H1 (cell line): ENCODE results near the gene OMP. TPM values are rescaled to one million over a fixed set of nuclear protein-coding genes. Genes with fewer than 3 reads are reported as not detected.

ENCODE experiments used
- CTCF ChIA-PET: fragments of 300-600 bp; sonication (Branson Sonifier 250); formaldehyde crosslinking; loops from one replicate; lab custom pipeline; 2021; ENCODE audit not compliant: partially characterized antibody; lab: Charles Lee
- POLR2A ChIA-PET: fragments of 300-600 bp; sonication (Branson Sonifier 250); formaldehyde crosslinking; loops from one replicate; lab custom pipeline; 2021; ENCODE audit warnings: inconsistent platforms; ENCODE audit not compliant: partially characterized antibody; lab: Charles Lee
- DNase-seq, 2 experiments: peaks; one replicate each; pipeline versions ENCODE4 v3.0.0 to v3.0.0-alpha.2; 2010 to 2022; ENCODE audit warnings: low spot score in 2 of 2, low read depth in 1 of 2, mixed read lengths in 1 of 2
- FAIRE-seq: peaks from 2 replicates; lab custom pipeline; 2011; peaks lifted over from hg19 to GRCh38; lab: Jason Lieb, UNC
- H2AFZ ChIP-seq: 2 replicates; pipeline ENCODE4 v1.8.1; 2012; ENCODE audit warnings: low read length, inconsistent platforms
- H2AK5ac ChIP-seq: 2 replicates; pipeline ENCODE4 v1.6.1; 2013; ENCODE audit warnings: low read depth, low read length
- H2BK120ac ChIP-seq: replicated peaks from 2 replicates; pipeline ENCODE3; 2013; ENCODE audit warnings: low read depth, low read length, inconsistent platforms
- H2BK12ac ChIP-seq: 2 replicates; pipeline ENCODE4 v1.6.1; 2013; ENCODE audit warnings: low read depth, low read length
- H2BK15ac ChIP-seq: 2 replicates; pipeline ENCODE4 v1.6.1; 2013; ENCODE audit warnings: low read length
- H2BK20ac ChIP-seq: 2 replicates; pipeline ENCODE4 v1.6.1; 2013; ENCODE audit warnings: low read length
- H2BK5ac ChIP-seq: 2 replicates; pipeline ENCODE4 v1.6.1; 2013; ENCODE audit warnings: low read depth, low read length
- H3K14ac ChIP-seq: 2 replicates; pipeline ENCODE4 v1.6.1; 2013; ENCODE audit warnings: inconsistent platforms; ENCODE audit not compliant: insufficient read length
- H3K18ac ChIP-seq: 2 replicates; pipeline ENCODE4 v1.6.1; 2013; ENCODE audit warnings: low read length; ENCODE audit errors: extremely low read depth
- H3K23ac ChIP-seq: 2 replicates; pipeline ENCODE4 v1.6.1; 2013; ENCODE audit warnings: inconsistent platforms; ENCODE audit not compliant: insufficient read length
- H3K23me2 ChIP-seq: 2 replicates; pipeline ENCODE4 v1.6.1; 2013; ENCODE audit warnings: low read depth, low read length
- H3K27ac ChIP-seq: 2 replicates; pipeline ENCODE4 v1.6.1; 2011; ENCODE audit warnings: low read depth, low read length, inconsistent platforms
- H3K27me3 ChIP-seq, 4 experiments: replicated peaks in 1 of 4; 1 replicate in 1 of 4; 2 replicates in 3 of 4; pipeline versions ENCODE4 v1.6.1 to v1.8.1; 2011 to 2013; ENCODE audit warnings: low read length in 3 of 4, mild to moderate bottlenecking in 3 of 4, inconsistent platforms in 2 of 4, mixed read lengths in 2 of 4, moderate library complexity in 1 of 4; ENCODE audit not compliant: control insufficient read depth in 3 of 4, insufficient read depth in 3 of 4; ENCODE audit errors: extremely low read depth in 1 of 4
- H3K36me3 ChIP-seq, 4 experiments: 2 replicates each; pipeline versions ENCODE4 v1.6.1 to v1.8.1; 2011 to 2013; ENCODE audit warnings: mild to moderate bottlenecking in 4 of 4, low read length in 3 of 4, moderate library complexity in 2 of 4, control low read depth in 1 of 4, inconsistent platforms in 1 of 4; ENCODE audit not compliant: insufficient read depth in 4 of 4, control insufficient read depth in 2 of 4
- H3K4ac ChIP-seq: replicated peaks from 2 replicates; pipeline ENCODE3; 2013; ENCODE audit warnings: low read length, low read depth, mixed read lengths, inconsistent platforms; ENCODE audit not compliant: insufficient read length
- H3K4me1 ChIP-seq, 4 experiments: replicated peaks in 1 of 4; 1 replicate in 1 of 4; 2 replicates in 3 of 4; pipeline versions ENCODE4 v1.6.1 to v1.8.1; 2011 to 2013; ENCODE audit warnings: low read length in 3 of 4, inconsistent platforms in 2 of 4, mixed read lengths in 1 of 4; ENCODE audit not compliant: insufficient read depth in 4 of 4, control insufficient read depth in 3 of 4
- H3K4me2 ChIP-seq, 2 experiments: 2 replicates each; pipeline versions ENCODE4 v1.6.1 to v1.8.1; 2011 to 2013; ENCODE audit warnings: low read depth in 2 of 2, low read length in 2 of 2, control low read depth in 1 of 2, inconsistent platforms in 1 of 2, mild to moderate bottlenecking in 1 of 2; ENCODE audit not compliant: insufficient read depth in 1 of 2
- H3K4me3 ChIP-seq, 4 experiments: fragments of 200-600, 300-600 bp in 1 of 4; sonication (generic), shearing (Covaris generic), sonication (Bioruptor Twin) in 1 of 4; 2 replicates each; pipeline versions ENCODE4 v1.5.1 to v1.8.1; 2011 to 2016; ENCODE audit warnings: low read length in 4 of 4, low read depth in 3 of 4, control low read depth in 2 of 4, inconsistent platforms in 2 of 4, mild to moderate bottlenecking in 2 of 4, mixed read lengths in 1 of 4, moderate library complexity in 1 of 4; ENCODE audit not compliant: insufficient read depth in 2 of 4; ENCODE audit errors: extremely low read depth in 1 of 4
- H3K56ac ChIP-seq: replicated peaks from 2 replicates; pipeline ENCODE3; 2013; ENCODE audit warnings: low read depth, mild to moderate bottlenecking, mixed read lengths, low read length, inconsistent platforms; ENCODE audit not compliant: insufficient read length
- H3K79me1 ChIP-seq: 2 replicates; pipeline ENCODE4 v1.6.1; 2013; ENCODE audit warnings: low read depth, low read length, control low read depth
- H3K79me2 ChIP-seq, 2 experiments: 2 replicates each; pipeline versions ENCODE4 v1.6.1 to v1.8.1; 2012 to 2013; ENCODE audit warnings: low read length in 2 of 2, mild to moderate bottlenecking in 2 of 2, inconsistent platforms in 1 of 2; ENCODE audit not compliant: insufficient read depth in 2 of 2, control insufficient read depth in 1 of 2
- H3K9ac ChIP-seq, 4 experiments: replicated peaks in 1 of 4; 1 replicate in 1 of 4; 2 replicates in 3 of 4; pipeline versions ENCODE4 v1.6.1 to v1.8.1; 2011 to 2013; ENCODE audit warnings: low read depth in 3 of 4, low read length in 3 of 4, control low read depth in 2 of 4, mild to moderate bottlenecking in 2 of 4, moderate library complexity in 2 of 4, inconsistent platforms in 1 of 4; ENCODE audit errors: extremely low read depth in 1 of 4
- H3K9me3 ChIP-seq, 2 experiments: 2 replicates each; pipeline versions ENCODE4 v1.6.1 to v1.8.1; 2012 to 2013; ENCODE audit warnings: mild to moderate bottlenecking in 2 of 2, moderate library complexity in 2 of 2, control low read depth in 1 of 2, inconsistent platforms in 1 of 2, low read depth in 1 of 2, low read length in 1 of 2, mixed read lengths in 1 of 2; ENCODE audit not compliant: insufficient read depth in 2 of 2
- H4K20me1 ChIP-seq, 2 experiments: replicated peaks in 1 of 2; 2 replicates each; pipeline versions ENCODE3 to v1.8.1; 2011 to 2013; ENCODE audit warnings: inconsistent platforms in 2 of 2, low read length in 2 of 2, mild to moderate bottlenecking in 1 of 2; ENCODE audit not compliant: insufficient read depth in 2 of 2, control insufficient read depth in 1 of 2
- H4K5ac ChIP-seq: 2 replicates; pipeline ENCODE4 v1.6.1; 2013; ENCODE audit warnings: low read length, low read depth, mixed read lengths, inconsistent platforms; ENCODE audit not compliant: insufficient read length
- H4K8ac ChIP-seq: 2 replicates; pipeline ENCODE4 v1.8.0; 2013; ENCODE audit warnings: mild to moderate bottlenecking, moderate library complexity, low read length, inconsistent platforms; ENCODE audit not compliant: insufficient read depth; ENCODE audit errors: extremely low read depth
- H4K91ac ChIP-seq: replicated peaks from 2 replicates; pipeline ENCODE3; 2013; ENCODE audit warnings: low read length, mixed read lengths, inconsistent platforms; ENCODE audit not compliant: insufficient read length
- BCL11A ChIP-seq, 2 experiments: IDR thresholded peaks; one replicate each; pipeline ENCODE4 v1.6.1; 2011; ENCODE audit warnings: low read depth in 2 of 2, low read length in 2 of 2, mild to moderate bottlenecking in 2 of 2
- FOSL1 ChIP-seq: IDR thresholded peaks from 2 replicates; pipeline ENCODE4 v1.6.1; 2011; ENCODE audit warnings: mild to moderate bottlenecking, low read depth, low read length, moderate library complexity; ENCODE audit not compliant: insufficient read depth
- KDM5A ChIP-seq: fragments of 200-600 bp; IDR thresholded peaks from 2 replicates; pipeline ENCODE4 v1.7.1; 2012; ENCODE audit warnings: mild to moderate bottlenecking, low read length, inconsistent platforms, mixed read lengths
- MAFK ChIP-seq: IDR thresholded peaks from 2 replicates; pipeline ENCODE4 v1.6.1; 2012; ENCODE audit warnings: low read depth, mild to moderate bottlenecking, improper control_type of control experiment, low read length
- POLR2AphosphoS5 ChIP-seq: IDR thresholded peaks from 2 replicates; pipeline ENCODE4 v1.6.1; 2011; ENCODE audit warnings: low read depth, low read length
- RXRA ChIP-seq: IDR thresholded peaks from 2 replicates; pipeline ENCODE4 v1.6.1; 2011; ENCODE audit warnings: low read depth, mild to moderate bottlenecking, low read length, moderate library complexity; ENCODE audit not compliant: insufficient read depth
- whole genome bisulfite sequencing, 2 experiments: shearing (Covaris generic) in 1 of 2; methylation state at CpG; one replicate each; pipeline versions ENCODE4 v1.1.6 to v1.1.7; 2013 to 2015; ENCODE audit warnings: low lambda C conversion rate in 2 of 2, mixed read lengths in 2 of 2, inconsistent platforms in 1 of 2, low coverage in 1 of 2, missing lambda C conversion rate in 1 of 2; ENCODE audit not compliant: insufficient replicate concordance in 2 of 2, insufficient coverage in 1 of 2, insufficient read length in 1 of 2; ENCODE audit errors: extremely low coverage in 1 of 2, missing lambda C conversion rate in 1 of 2; 5-methylcytosine and 5-hydroxymethylcytosine counted together
- polyA plus RNA-seq, 7 experiments: library from polyadenylated mRNA; depleted of rRNA in 3 of 7; stranded (reverse) in 5 of 7; unstranded in 2 of 7; fragments of >200 nt in 5 of 7; fragments of 200-250 nt in 2 of 7; gene quantifications; 1 replicate in 5 of 7; 2 replicates in 1 of 7; 4 replicates in 1 of 7; pipeline versions ENCODE4 v1.2.1 to v1.2.3, GENCODE V29; 2011 to 2013; ENCODE audit warnings: missing spikeins in 2 of 7, mixed read lengths in 2 of 7
- total RNA-seq: library from RNA; stranded (reverse); fragmentation: NEBNext Ultra II Directional; extraction: Animal tissue kit (Norgen Biotek cat#: 25700); gene quantifications from 2 replicates; pipeline ENCODE4 v1.2.1, GENCODE V29; 2021
- TF ChIP-seq, protein P1 (sequence below): IDR thresholded peaks from 2 replicates; pipeline ENCODE4 v1.6.1; 2012; ENCODE audit warnings: low read length, inconsistent platforms
- TF ChIP-seq, protein P2 (sequence below): IDR thresholded peaks from 2 replicates; pipeline ENCODE4 v1.6.1; 2011; ENCODE audit warnings: low read depth, mild to moderate bottlenecking, low read length; ENCODE audit not compliant: insufficient read depth

The OMP gene
- total and polyA plus RNA-seq, 2 of the 8 experiments (the other 6 are each of a cell fraction or from before 2014, with no cell fraction given) = not detected

DNA sequence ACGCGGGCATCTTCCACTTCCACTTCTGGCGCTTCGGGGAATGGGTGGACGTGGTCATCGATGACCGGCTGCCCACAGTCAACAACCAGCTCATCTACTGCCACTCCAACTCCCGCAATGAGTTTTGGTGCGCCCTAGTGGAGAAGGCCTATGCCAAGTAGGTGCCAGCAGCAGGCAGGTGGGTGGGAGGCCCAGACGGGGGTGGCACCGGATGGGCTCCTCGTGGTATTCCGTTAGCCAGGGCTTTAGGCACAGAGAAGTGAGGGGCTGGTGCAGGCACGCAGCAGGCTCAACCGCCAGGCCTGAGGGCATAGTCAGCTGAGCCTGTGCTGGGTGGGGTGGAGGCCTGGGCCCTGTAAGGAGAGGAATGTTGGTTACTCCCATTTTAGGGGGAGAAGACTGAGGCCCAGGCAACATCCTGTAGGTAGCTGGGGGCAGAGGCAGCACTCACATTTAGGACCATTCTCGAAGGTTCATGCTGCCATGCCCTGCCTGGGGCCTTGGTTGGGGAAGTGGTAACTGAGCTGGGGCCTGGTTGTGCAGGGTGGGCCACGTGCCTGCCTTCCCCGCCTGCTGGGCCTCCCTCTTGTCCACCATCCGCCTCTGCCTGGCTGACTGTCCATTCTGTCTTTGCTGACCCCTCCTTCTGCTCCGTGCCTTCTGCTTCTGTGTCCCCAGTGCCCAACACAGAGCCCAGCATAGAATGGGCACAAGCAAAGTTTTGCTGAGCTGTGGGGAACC lies 10.2 kb downstream of the OMP start:
- Histone ChIP-seq H3K23ac (no peak overlapping the region), H3K36me3 (no peaks in the 10 kb centered on the region), H2AK5ac (no peak overlapping the region), H2BK12ac (no peak overlapping the region; the same call in 1 of the 2 replicates), H3K14ac (no peak overlapping the region), H4K20me1 (no peaks in the 10 kb centered on the region), H3K18ac (no peak overlapping the region), H3K4me3 (no peak overlapping the region), H3K79me2 (no peaks in the 10 kb centered on the region), H3K27ac (no peak overlapping the region), H3K4me2 (no peak overlapping the region), H3K27me3 (no peaks in the 10 kb centered on the region), H4K5ac (no peak overlapping the region), H3K56ac (no peak overlapping the region), H3K23me2 (no peaks in the 10 kb centered on the region), H3K4ac (no peak overlapping the region), H3K79me1 (no peaks in the 10 kb centered on the region), H3K9me3 (no peaks in the 10 kb centered on the region), H2AFZ (no peak overlapping the region), H2BK20ac (no peak overlapping the region), H2BK120ac (no peak overlapping the region), H3K4me1 (peaks cover 0 to 3% (median 1%) of the 10 kb centered on the region in 4 experiments; a peak in 3 of 7 replicates), H4K91ac (peak overlapping the region; percentile 5), H2BK5ac (no peak overlapping the region), H4K8ac (no peak overlapping the region), H3K9ac (no peak overlapping the region), H2BK15ac (no peak overlapping the region)
- 92% methylated on average over 16 of the region's 20 CpGs; no CpG with 5 or more reads in 1 of the 2 experiments for WGBS, 2 experiments
- ChIA-PET POLR2A (interaction anchor here (0.7 kb wide), 3 partner anchors 10 to 401 kb away, joined by 3 to 4 read pairs (median 3); no protein-coding TSS in a partner anchor), CTCF (interaction anchor here (0.5 to 19.1 kb wide), 24 partner anchors 9 to 580 kb away, joined by 3 to 297 read pairs (median 5); partner anchors contain the start of genes CAPN5, MYO7A and OMP)
- FAIRE-seq (no peak), DNase-seq (no peak)
- TF ChIP-seq KDM5A (no peak), FOSL1 (no peak), RXRA (no peak), BCL11A (IDR thresholded peaks at IDR 0.05; ENCODE audit: low read depth in 2 of 2, low read length in 2 of 2) (no peak), POLR2AphosphoS5 (no peak), MAFK (no peak)
- TF ChIP-seq, protein P1, sequence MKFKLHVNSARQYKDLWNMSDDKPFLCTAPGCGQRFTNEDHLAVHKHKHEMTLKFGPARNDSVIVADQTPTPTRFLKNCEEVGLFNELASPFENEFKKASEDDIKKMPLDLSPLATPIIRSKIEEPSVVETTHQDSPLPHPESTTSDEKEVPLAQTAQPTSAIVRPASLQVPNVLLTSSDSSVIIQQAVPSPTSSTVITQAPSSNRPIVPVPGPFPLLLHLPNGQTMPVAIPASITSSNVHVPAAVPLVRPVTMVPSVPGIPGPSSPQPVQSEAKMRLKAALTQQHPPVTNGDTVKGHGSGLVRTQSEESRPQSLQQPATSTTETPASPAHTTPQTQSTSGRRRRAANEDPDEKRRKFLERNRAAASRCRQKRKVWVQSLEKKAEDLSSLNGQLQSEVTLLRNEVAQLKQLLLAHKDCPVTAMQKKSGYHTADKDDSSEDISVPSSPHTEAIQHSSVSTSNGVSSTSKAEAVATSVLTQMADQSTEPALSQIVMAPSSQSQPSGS = no peak
- TF ChIP-seq, protein P2, sequence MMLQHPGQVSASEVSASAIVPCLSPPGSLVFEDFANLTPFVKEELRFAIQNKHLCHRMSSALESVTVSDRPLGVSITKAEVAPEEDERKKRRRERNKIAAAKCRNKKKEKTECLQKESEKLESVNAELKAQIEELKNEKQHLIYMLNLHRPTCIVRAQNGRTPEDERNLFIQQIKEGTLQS = no peak
